Gastrocnemius medialis (tissue), 4 donors: ENCODE measurements around the gene CPM.

Source experiments
- CTCF ChIP-seq, 5 experiments: fragments of 450-650 bp in 3 of 5; fragments of 200-600 bp in 2 of 5; sonication (generic) in 2 of 5; IDR thresholded peaks in 4 of 5; conservative IDR thresholded peaks in 1 of 5; 1 replicate in 4 of 5; 2 replicates in 1 of 5; pipeline ENCODE4 v1.5.1; 2016 to 2019; ENCODE audit warnings: antibody characterized with exemption in 5 of 5, mild to moderate bottlenecking in 3 of 5, moderate library complexity in 3 of 5
- POLR2A ChIP-seq, 2 donors: fragments of 450-650 bp; IDR thresholded peaks; one replicate each; pipeline ENCODE4 v1.6.1; 2017; ENCODE audit warnings: antibody characterized with exemption in 2 of 2, mild to moderate bottlenecking in 2 of 2, moderate library complexity in 2 of 2

- TF ChIP-seq CTCF (IDR thresholded peaks at IDR 0.05 in 4 of 5, conservative IDR thresholded peaks at IDR 0.05 in 1 of 5) (no peak), POLR2A (IDR thresholded peaks at IDR 0.05) (no peak)
These were observed 12.3 kb upstream of the CPM start for GRCh38 chr12:68945255-68945654.
